GM21423 (cell line): Measurements from ENCODE around the gene OAS2.

ENCODE experiments used
- ATAC-seq: cut with Tn5 transposase; IDR thresholded peaks from one replicate; pipeline ENCODE4 v1.9.1; 2021; ENCODE audit warnings: mild to moderate bottlenecking, moderate library complexity; ENCODE audit not compliant: unreplicated experiment

OAS2 gene

DNA sequence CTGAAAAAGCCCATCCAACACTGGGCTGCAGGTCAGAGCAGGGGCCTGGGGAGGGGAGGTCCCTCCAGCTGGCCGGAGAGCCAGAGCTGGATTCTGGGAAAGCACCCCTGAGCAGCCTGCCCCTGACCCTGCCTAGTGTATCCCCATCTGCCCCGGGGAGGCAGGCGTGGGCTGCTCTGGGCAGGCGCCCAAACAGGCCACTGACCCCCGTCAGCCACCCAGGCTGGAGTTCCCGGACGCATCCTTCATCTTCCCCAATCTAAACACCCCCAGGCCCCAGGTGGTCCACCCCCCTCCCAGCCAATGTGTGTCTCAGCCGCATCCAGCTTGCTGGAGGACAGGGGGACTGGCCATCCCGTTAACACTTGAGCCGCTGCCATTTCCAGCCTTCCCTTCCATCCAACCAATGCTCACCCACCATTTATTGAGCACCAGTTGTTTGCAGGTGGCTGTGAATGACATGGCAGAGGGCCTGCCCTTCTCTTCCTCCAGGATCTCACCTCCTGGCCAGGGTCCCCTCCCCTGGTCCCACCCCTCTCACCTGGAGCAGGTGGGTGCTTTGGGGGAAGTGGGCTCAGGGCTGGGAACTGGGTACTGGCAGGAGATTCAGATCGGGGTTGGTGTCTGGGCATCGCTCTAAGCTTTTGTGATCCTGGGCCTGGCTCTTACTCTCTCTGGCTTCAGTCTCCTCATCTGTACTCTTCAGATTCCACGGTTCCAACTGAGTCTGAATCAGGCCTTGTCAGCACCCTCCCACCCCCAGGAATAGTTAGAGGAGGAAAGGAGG is 77.5 kb downstream of the OAS2 start:
- no peak for ATAC-seq

DNA sequence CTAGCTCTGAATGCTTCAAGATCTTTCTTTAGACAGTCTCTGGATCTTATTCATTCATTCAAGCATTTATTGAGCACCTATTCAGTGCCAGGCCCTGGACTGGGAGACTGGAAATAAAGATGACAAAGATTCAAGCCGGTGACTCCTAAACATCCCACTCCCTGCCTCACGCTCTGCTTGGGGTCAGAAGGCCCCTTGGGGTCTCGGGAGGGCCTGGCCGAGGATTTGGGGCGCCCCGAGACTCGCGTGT is 78.0 kb downstream of the OAS2 start:
- no peak for ATAC-seq

DNA sequence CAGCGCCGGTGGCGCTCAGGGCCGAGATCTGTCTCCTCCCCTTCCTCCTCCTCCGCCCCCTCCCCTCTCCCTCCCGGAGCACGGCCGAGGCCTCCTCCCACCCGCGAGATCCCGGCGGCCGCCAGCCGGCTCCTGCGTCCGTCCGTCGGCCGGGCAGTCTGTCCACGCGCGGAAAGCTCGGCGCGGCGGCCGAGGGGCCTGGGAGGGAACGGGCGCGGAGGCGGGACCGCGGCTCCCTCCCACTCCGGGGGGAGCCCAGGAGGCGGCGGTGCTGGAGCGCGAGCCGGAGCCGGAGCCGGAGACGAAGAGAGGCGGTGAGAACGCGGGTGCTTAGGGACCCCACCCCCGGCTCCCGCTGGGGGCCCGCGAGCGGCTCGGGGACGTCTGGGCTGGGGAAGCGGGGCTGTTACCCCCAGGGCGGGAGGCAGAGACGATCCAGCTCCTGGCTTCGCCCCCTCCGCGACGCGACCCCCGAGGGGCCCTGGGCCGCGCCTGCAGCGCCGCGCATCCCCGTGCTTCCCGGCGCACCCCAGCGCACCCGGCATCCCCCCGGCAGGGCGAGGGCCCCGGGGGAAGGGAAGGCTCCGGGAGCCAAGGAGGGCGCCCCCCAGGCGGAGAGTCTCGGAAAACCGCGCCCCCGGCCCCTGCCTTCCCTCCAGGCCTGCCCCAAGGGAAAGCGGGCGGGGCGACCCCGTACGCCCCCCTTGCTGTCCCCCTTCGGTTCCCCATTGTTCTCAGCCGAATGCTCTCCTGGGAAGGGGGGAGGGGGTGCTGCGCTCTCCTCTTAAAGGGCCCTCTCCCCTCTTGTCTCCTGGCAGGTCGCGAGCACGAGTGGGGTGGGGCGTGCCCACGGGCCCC is 78.5 kb downstream of the OAS2 start, which contains the start of gene DTX1:
TSS of gene DTX1 (plus strand) at position 100 of the 858 bp plus-strand sequence. CDS start 1,463 bp downstream, outside the sequence.
- no peak for ATAC-seq

DNA sequence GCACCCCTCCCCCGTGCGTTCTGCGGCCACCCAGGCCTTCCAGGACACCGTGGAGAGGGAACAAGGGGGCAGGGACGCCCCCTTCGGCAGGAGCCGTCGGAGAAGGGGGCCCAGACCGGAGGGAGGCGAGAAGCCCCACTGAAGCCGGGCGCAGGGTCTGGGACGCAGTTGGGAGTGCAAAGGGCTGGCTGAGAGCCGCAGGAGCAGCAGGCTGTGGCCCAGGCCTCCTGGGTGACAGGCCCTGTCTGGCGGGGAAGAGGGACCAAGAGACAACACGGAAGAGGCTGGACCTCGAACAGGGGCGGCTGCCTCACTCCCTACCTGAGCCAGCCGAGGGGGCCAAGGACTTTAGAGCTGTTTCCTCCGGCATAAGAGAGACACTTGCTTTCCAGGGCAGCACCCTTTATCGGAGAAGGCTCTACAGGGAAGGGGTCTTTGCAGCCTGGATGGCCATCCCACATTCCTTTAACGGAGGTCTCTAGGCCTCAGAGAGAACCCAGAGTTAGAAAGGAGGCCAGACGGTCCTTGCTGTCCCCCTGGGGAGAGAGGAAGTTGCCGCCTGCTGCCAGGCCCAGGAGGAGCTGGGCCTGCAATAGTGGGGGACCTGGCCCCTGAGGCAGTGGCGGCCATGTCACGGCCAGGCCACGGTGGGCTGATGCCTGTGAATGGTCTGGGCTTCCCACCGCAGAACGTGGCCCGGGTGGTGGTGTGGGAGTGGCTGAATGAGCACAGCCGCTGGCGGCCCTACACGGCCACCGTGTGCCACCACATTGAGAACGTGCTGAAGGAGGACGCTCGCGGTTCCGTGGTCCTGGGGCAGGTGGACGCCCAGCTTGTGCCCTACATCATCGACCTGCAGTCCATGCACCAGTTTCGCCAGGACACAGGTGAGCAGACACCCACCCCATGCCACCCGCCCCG is 79.5 kb downstream of the OAS2 start:
- ATAC-seq: no peak

DNA sequence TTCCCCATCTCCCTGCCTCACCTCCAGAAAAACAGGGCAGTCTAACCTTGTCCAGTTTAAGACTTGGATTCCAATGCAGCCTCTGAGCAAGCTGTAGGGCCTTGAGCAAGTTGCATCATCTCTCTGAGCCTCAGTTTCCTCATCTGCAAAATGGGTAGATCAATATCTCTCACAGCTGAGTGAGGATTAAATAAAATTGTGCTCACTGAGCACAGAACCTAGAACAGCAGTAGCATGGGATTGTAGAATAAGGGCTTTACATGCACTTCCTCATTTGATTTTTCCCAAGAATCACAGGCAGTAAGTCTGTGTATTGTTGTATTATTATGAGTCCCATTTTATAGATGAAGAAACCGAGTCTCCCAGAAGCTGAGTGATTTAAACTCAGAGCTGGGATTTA is 80.2 kb downstream of the OAS2 start:
- no peak for ATAC-seq

DNA sequence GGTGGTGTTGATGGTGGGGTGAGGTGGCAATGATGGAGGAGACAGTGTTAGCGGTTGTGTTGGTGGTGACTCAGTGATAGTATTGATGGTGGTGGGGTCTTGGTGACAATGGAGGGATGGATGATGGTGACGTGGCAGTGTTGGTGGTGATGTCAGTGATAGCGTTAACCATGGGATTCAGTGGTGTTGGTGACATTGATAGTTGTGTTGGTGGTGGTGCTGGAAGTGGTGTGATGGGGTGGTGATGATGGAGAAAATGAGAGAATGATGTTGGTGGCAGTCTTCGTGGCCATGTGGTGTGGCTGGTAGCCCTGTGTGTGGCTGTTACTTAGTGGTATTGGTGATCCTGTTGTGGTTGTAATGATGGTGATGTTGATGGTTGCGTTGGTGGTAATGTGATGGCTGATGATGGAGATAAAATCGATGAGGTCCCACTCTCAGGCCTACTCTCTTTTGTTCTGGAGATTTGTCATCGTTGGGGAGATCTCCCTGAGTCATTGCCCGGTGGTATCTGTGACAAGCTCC is 80.8 kb downstream of the OAS2 start:
- ATAC-seq: no peak

DNA sequence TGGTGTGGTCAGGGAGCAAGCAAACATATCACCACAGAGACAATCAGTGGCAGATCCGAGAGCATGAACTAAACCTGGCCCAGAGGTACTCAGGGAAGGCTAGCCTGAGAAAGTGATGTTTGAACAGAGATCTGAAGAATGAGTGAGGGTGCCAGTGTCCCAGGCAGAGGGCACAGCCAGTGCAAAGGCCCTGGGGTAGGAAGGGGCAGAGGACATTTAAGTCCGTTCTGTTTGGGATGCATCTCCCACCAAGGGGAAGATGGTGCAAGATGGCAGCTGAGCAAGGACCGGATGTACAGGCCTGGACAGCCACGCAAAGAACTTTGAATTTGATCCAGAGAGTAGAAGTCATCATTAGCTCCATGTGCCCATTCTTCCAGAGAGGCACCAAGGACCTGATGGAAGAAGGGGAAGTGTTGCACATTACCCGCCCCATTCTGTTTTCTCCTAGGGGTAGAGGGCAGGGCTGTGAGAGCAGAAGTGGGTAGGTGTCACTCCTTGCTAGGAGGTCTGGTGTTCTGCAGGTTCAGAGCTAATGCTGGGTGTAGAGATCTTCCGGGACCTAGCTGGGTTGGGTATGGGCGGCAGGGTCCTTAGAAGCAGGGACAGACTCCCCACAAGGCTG is 82.1 kb downstream of the OAS2 start:
- no peak for ATAC-seq

DNA sequence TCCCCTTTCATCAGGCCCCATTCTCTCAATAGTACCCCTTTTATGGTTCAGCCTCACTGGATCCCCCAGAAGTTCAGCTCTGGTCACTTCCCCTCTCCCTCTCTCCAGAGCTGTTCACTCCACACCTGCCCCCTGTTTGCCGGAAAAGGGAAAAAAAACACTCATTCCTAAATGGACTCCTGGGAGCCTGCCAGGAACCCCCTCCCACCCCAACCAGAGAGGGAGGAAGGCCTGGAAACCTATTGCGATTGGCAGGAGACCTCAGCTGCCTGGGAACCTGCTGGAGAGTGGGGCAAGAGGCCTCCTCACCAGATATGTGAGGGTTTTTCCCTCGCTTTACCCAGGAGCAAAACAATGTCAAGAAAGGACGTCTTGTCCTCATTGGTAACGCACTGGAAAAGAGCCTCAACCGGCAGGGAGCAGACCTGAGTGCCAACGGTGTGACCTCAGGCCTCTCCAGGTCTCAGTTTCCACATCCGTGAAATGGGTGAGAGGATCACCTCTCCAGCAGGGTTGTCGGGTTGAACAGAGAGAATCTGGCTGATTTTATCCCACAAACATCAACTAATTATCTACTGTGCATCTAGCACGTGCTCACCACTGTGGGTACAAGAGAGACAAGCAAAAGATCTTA is 82.9 kb downstream of the OAS2 start:
- ATAC-seq: no peak
